H1 (cell line): ENCODE measurements around the gene SERINC5. TPM values are rescaled to one million over a fixed set of nuclear protein-coding genes. Genes with fewer than 3 reads are reported as not detected.
A peak's percentile ranks its signal among the peaks of the same experiment; 100 is the strongest.

Experiments
- CTCF ChIA-PET: fragments of 300-600 bp; sonication (Branson Sonifier 250); formaldehyde crosslinking; loops from one replicate; lab custom pipeline; 2021; ENCODE audit not compliant: partially characterized antibody; lab: Charles Lee
- POLR2A ChIA-PET: fragments of 300-600 bp; sonication (Branson Sonifier 250); formaldehyde crosslinking; loops from one replicate; lab custom pipeline; 2021; ENCODE audit warnings: inconsistent platforms; ENCODE audit not compliant: partially characterized antibody; lab: Charles Lee
- DNase-seq, 2 experiments: peaks; one replicate each; pipeline versions ENCODE4 v3.0.0 to v3.0.0-alpha.2; 2010 to 2022; ENCODE audit warnings: low spot score in 2 of 2, low read depth in 1 of 2, mixed read lengths in 1 of 2
- FAIRE-seq: peaks from 2 replicates; lab custom pipeline; 2011; peaks lifted over from hg19 to GRCh38; lab: Jason Lieb, UNC
- H2AFZ ChIP-seq: 2 replicates; pipeline ENCODE4 v1.8.1; 2012; ENCODE audit warnings: low read length, inconsistent platforms
- H2AK5ac ChIP-seq: 2 replicates; pipeline ENCODE4 v1.6.1; 2013; ENCODE audit warnings: low read depth, low read length
- H2BK120ac ChIP-seq: replicated peaks from 2 replicates; pipeline ENCODE3; 2013; ENCODE audit warnings: low read depth, low read length, inconsistent platforms
- H2BK12ac ChIP-seq: 2 replicates; pipeline ENCODE4 v1.6.1; 2013; ENCODE audit warnings: low read depth, low read length
- H2BK15ac ChIP-seq: 2 replicates; pipeline ENCODE4 v1.6.1; 2013; ENCODE audit warnings: low read length
- H2BK20ac ChIP-seq: 2 replicates; pipeline ENCODE4 v1.6.1; 2013; ENCODE audit warnings: low read length
- H2BK5ac ChIP-seq: 2 replicates; pipeline ENCODE4 v1.6.1; 2013; ENCODE audit warnings: low read depth, low read length
- H3K14ac ChIP-seq: 2 replicates; pipeline ENCODE4 v1.6.1; 2013; ENCODE audit warnings: inconsistent platforms; ENCODE audit not compliant: insufficient read length
- H3K18ac ChIP-seq: 2 replicates; pipeline ENCODE4 v1.6.1; 2013; ENCODE audit warnings: low read length; ENCODE audit errors: extremely low read depth
- H3K23ac ChIP-seq: 2 replicates; pipeline ENCODE4 v1.6.1; 2013; ENCODE audit warnings: inconsistent platforms; ENCODE audit not compliant: insufficient read length
- H3K23me2 ChIP-seq: 2 replicates; pipeline ENCODE4 v1.6.1; 2013; ENCODE audit warnings: low read depth, low read length
- H3K27ac ChIP-seq: 2 replicates; pipeline ENCODE4 v1.6.1; 2011; ENCODE audit warnings: low read depth, low read length, inconsistent platforms
- H3K27me3 ChIP-seq, 4 experiments: replicated peaks in 1 of 4; 1 replicate in 1 of 4; 2 replicates in 3 of 4; pipeline versions ENCODE4 v1.6.1 to v1.8.1; 2011 to 2013; ENCODE audit warnings: low read length in 3 of 4, mild to moderate bottlenecking in 3 of 4, inconsistent platforms in 2 of 4, mixed read lengths in 2 of 4, moderate library complexity in 1 of 4; ENCODE audit not compliant: control insufficient read depth in 3 of 4, insufficient read depth in 3 of 4; ENCODE audit errors: extremely low read depth in 1 of 4
- H3K36me3 ChIP-seq, 4 experiments: 2 replicates each; pipeline versions ENCODE4 v1.6.1 to v1.8.1; 2011 to 2013; ENCODE audit warnings: mild to moderate bottlenecking in 4 of 4, low read length in 3 of 4, moderate library complexity in 2 of 4, control low read depth in 1 of 4, inconsistent platforms in 1 of 4; ENCODE audit not compliant: insufficient read depth in 4 of 4, control insufficient read depth in 2 of 4
- H3K4ac ChIP-seq: replicated peaks from 2 replicates; pipeline ENCODE3; 2013; ENCODE audit warnings: low read length, low read depth, mixed read lengths, inconsistent platforms; ENCODE audit not compliant: insufficient read length
- H3K4me1 ChIP-seq, 4 experiments: replicated peaks in 1 of 4; 1 replicate in 1 of 4; 2 replicates in 3 of 4; pipeline versions ENCODE4 v1.6.1 to v1.8.1; 2011 to 2013; ENCODE audit warnings: low read length in 3 of 4, inconsistent platforms in 2 of 4, mixed read lengths in 1 of 4; ENCODE audit not compliant: insufficient read depth in 4 of 4, control insufficient read depth in 3 of 4
- H3K4me2 ChIP-seq, 2 experiments: 2 replicates each; pipeline versions ENCODE4 v1.6.1 to v1.8.1; 2011 to 2013; ENCODE audit warnings: low read depth in 2 of 2, low read length in 2 of 2, control low read depth in 1 of 2, inconsistent platforms in 1 of 2, mild to moderate bottlenecking in 1 of 2; ENCODE audit not compliant: insufficient read depth in 1 of 2
- H3K4me3 ChIP-seq, 4 experiments: fragments of 200-600, 300-600 bp in 1 of 4; sonication (generic), shearing (Covaris generic), sonication (Bioruptor Twin) in 1 of 4; 2 replicates each; pipeline versions ENCODE4 v1.5.1 to v1.8.1; 2011 to 2016; ENCODE audit warnings: low read length in 4 of 4, low read depth in 3 of 4, control low read depth in 2 of 4, inconsistent platforms in 2 of 4, mild to moderate bottlenecking in 2 of 4, mixed read lengths in 1 of 4, moderate library complexity in 1 of 4; ENCODE audit not compliant: insufficient read depth in 2 of 4; ENCODE audit errors: extremely low read depth in 1 of 4
- H3K56ac ChIP-seq: replicated peaks from 2 replicates; pipeline ENCODE3; 2013; ENCODE audit warnings: low read depth, mild to moderate bottlenecking, mixed read lengths, low read length, inconsistent platforms; ENCODE audit not compliant: insufficient read length
- H3K79me1 ChIP-seq: 2 replicates; pipeline ENCODE4 v1.6.1; 2013; ENCODE audit warnings: low read depth, low read length, control low read depth
- H3K79me2 ChIP-seq, 2 experiments: 2 replicates each; pipeline versions ENCODE4 v1.6.1 to v1.8.1; 2012 to 2013; ENCODE audit warnings: low read length in 2 of 2, mild to moderate bottlenecking in 2 of 2, inconsistent platforms in 1 of 2; ENCODE audit not compliant: insufficient read depth in 2 of 2, control insufficient read depth in 1 of 2
- H3K9ac ChIP-seq, 4 experiments: replicated peaks in 1 of 4; 1 replicate in 1 of 4; 2 replicates in 3 of 4; pipeline versions ENCODE4 v1.6.1 to v1.8.1; 2011 to 2013; ENCODE audit warnings: low read depth in 3 of 4, low read length in 3 of 4, control low read depth in 2 of 4, mild to moderate bottlenecking in 2 of 4, moderate library complexity in 2 of 4, inconsistent platforms in 1 of 4; ENCODE audit errors: extremely low read depth in 1 of 4
- H3K9me3 ChIP-seq, 2 experiments: 2 replicates each; pipeline versions ENCODE4 v1.6.1 to v1.8.1; 2012 to 2013; ENCODE audit warnings: mild to moderate bottlenecking in 2 of 2, moderate library complexity in 2 of 2, control low read depth in 1 of 2, inconsistent platforms in 1 of 2, low read depth in 1 of 2, low read length in 1 of 2, mixed read lengths in 1 of 2; ENCODE audit not compliant: insufficient read depth in 2 of 2
- H4K20me1 ChIP-seq, 2 experiments: replicated peaks in 1 of 2; 2 replicates each; pipeline versions ENCODE3 to v1.8.1; 2011 to 2013; ENCODE audit warnings: inconsistent platforms in 2 of 2, low read length in 2 of 2, mild to moderate bottlenecking in 1 of 2; ENCODE audit not compliant: insufficient read depth in 2 of 2, control insufficient read depth in 1 of 2
- H4K5ac ChIP-seq: 2 replicates; pipeline ENCODE4 v1.6.1; 2013; ENCODE audit warnings: low read length, low read depth, mixed read lengths, inconsistent platforms; ENCODE audit not compliant: insufficient read length
- H4K8ac ChIP-seq: 2 replicates; pipeline ENCODE4 v1.8.0; 2013; ENCODE audit warnings: mild to moderate bottlenecking, moderate library complexity, low read length, inconsistent platforms; ENCODE audit not compliant: insufficient read depth; ENCODE audit errors: extremely low read depth
- H4K91ac ChIP-seq: replicated peaks from 2 replicates; pipeline ENCODE3; 2013; ENCODE audit warnings: low read length, mixed read lengths, inconsistent platforms; ENCODE audit not compliant: insufficient read length
- ASH2L ChIP-seq: fragments of 200-600, 300-600 bp; sonication (generic); IDR thresholded peaks from one replicate; pipeline ENCODE4 v1.7.1; 2017; ENCODE audit warnings: low read length
- E2F6 ChIP-seq: IDR thresholded peaks from 2 replicates; pipeline ENCODE4 v1.6.1; 2012; ENCODE audit warnings: inconsistent platforms
- HDAC2 ChIP-seq, 2 experiments: fragments of 300-600 bp in 1 of 2; sonication (generic) in 1 of 2; IDR thresholded peaks; 2 replicates each; pipeline ENCODE4 v1.6.1; 2011 to 2012; ENCODE audit warnings: low read depth in 2 of 2, low read length in 2 of 2, mild to moderate bottlenecking in 2 of 2, moderate library complexity in 2 of 2, borderline replicate concordance in 1 of 2, inconsistent platforms in 1 of 2
- KDM5A ChIP-seq: fragments of 200-600 bp; IDR thresholded peaks from 2 replicates; pipeline ENCODE4 v1.7.1; 2012; ENCODE audit warnings: mild to moderate bottlenecking, low read length, inconsistent platforms, mixed read lengths
- SP2 ChIP-seq: IDR thresholded peaks from 2 replicates; pipeline ENCODE4 v1.6.1; 2012; ENCODE audit warnings: mild to moderate bottlenecking, low read length, inconsistent platforms
- WGBS, 2 experiments: shearing (Covaris generic) in 1 of 2; methylation state at CpG; one replicate each; pipeline versions ENCODE4 v1.1.6 to v1.1.7; 2013 to 2015; ENCODE audit warnings: low lambda C conversion rate in 2 of 2, mixed read lengths in 2 of 2, inconsistent platforms in 1 of 2, low coverage in 1 of 2, missing lambda C conversion rate in 1 of 2; ENCODE audit not compliant: insufficient replicate concordance in 2 of 2, insufficient coverage in 1 of 2, insufficient read length in 1 of 2; ENCODE audit errors: extremely low coverage in 1 of 2, missing lambda C conversion rate in 1 of 2; 5-methylcytosine and 5-hydroxymethylcytosine counted together
- polyA plus RNA-seq, 7 experiments: library from polyadenylated mRNA; depleted of rRNA in 3 of 7; stranded (reverse) in 5 of 7; unstranded in 2 of 7; fragments of >200 nt in 5 of 7; fragments of 200-250 nt in 2 of 7; gene quantifications; 1 replicate in 5 of 7; 2 replicates in 1 of 7; 4 replicates in 1 of 7; pipeline versions ENCODE4 v1.2.1 to v1.2.3, GENCODE V29; 2011 to 2013; ENCODE audit warnings: missing spikeins in 2 of 7, mixed read lengths in 2 of 7
- total RNA-seq: library from RNA; stranded (reverse); fragmentation: NEBNext Ultra II Directional; extraction: Animal tissue kit (Norgen Biotek cat#: 25700); gene quantifications from 2 replicates; pipeline ENCODE4 v1.2.1, GENCODE V29; 2021

The SERINC5 gene
- total and polyA plus RNA-seq, 2 of the 8 experiments (the other 6 are each of a cell fraction or from before 2014, with no cell fraction given), result 32.2 to 149 TPM

GRCh38 chr5:80151890-80152289, 104.0 kb downstream of the SERINC5 start:
- no peak overlapping the region for H4K8ac ChIP-seq
- TF ChIP-seq ASH2L (no peak), E2F6 (no peak), HDAC2 (IDR thresholded peaks at IDR 0.05; ENCODE audit: borderline replicate concordance in 1 of 2, low read depth in 2 of 2, low read length in 2 of 2) (no peak), SP2 (no peak), KDM5A (no peak)
- H3K4me2 ChIP-seq, result no peak overlapping the region
- ChIA-PET CTCF (interaction anchor here (1.6 to 1.7 kb wide), 2 partner anchors 9 to 123 kb away, joined by 3 to 4 read pairs; no protein-coding TSS in a partner anchor), POLR2A (interaction anchor here (0.8 to 1.0 kb wide), 3 partner anchors 8 to 31 kb away, joined by 3 to 4 read pairs (median 3); no protein-coding TSS in a partner anchor)
- H2BK15ac ChIP-seq, result no peak overlapping the region
- no peak overlapping the region for H2BK12ac ChIP-seq
- H3K36me3 ChIP-seq, result peaks cover 0 to 61% (median 17%) of the 10 kb centered on the region in 4 experiments
- no peak overlapping the region for H2BK120ac ChIP-seq
- no peak for DNase-seq
- H3K4ac ChIP-seq, result no peak overlapping the region
- H3K56ac ChIP-seq, result no peak overlapping the region
- no peaks in the 10 kb centered on the region for H3K27me3 ChIP-seq
- no peak overlapping the region for H3K27ac ChIP-seq
- no peak overlapping the region for H4K5ac ChIP-seq
- H3K23me2 ChIP-seq, result no peaks in the 10 kb centered on the region
- H2AFZ ChIP-seq, result no peak overlapping the region
- H3K4me1 ChIP-seq, result peaks cover 0 to 17% (median 8%) of the 10 kb centered on the region in 4 experiments; a peak in 3 of 7 replicates
- WGBS, 2 experiments, result 95% methylated on average over 6 of the region's 6 CpGs; no CpG with 5 or more reads in 1 of the 2 experiments
- no peak overlapping the region for H2BK5ac ChIP-seq
- no peak overlapping the region for H3K14ac ChIP-seq
- no peaks in the 10 kb centered on the region for H3K79me2 ChIP-seq
- 0 out of 2 replicates have a peak, but pooled peaks cover 3% of the 10 kb centered on the region for H3K79me1 ChIP-seq
- H3K9ac ChIP-seq, result no peak overlapping the region
- no peaks in the 10 kb centered on the region for H4K20me1 ChIP-seq
- no peak for FAIRE-seq
- no peak overlapping the region for H3K23ac ChIP-seq
- H3K18ac ChIP-seq, result peak overlapping the region; percentile 17; the same call in 1 of the 2 replicates
- no peaks in the 10 kb centered on the region for H3K9me3 ChIP-seq
- H2BK20ac ChIP-seq, result no peak overlapping the region
- no peak overlapping the region for H2AK5ac ChIP-seq
- H3K4me3 ChIP-seq, result no peak overlapping the region
- H4K91ac ChIP-seq, result no peak overlapping the region
